HT-29 (cell line): ENCODE data around the gene CASQ2. TPM values are rescaled to one million over a fixed set of nuclear protein-coding genes. Genes with fewer than 3 reads are reported as not detected.

Experiments used
- DNase-seq: peaks from one replicate; pipeline ENCODE4 v3.0.0-alpha.2; 2015; ENCODE audit warnings: low spot score
- total RNA-seq: library from RNA; depleted of rRNA; stranded (reverse); fragments of >200 nt; shearing (Covaris generic); gene quantifications from 2 replicates; pipeline ENCODE4 v1.2.3, GENCODE V29; 2014; rRNA removed

CASQ2 gene
- total RNA-seq, 1 experiment from 2014 or later: not detected

DNA sequence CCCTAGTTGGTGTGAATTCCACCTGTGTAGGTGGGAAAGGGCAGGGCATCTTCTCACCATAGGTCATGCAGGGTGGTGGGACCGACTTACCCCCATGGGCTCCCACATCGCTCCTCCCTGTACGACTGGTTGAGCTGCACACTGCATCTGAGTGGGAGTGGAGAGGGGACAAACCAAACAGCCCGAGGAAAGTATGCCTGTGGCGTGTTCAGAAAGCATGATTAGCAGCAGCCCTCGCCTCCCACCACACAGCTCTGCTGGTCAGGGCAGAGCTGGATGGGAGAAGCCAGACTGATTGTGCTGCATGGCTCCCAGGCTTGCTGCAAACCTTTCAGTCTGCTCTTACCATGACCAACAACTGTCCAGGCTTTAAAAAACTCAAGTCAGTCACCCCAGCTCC lies 102.3 kb downstream of the CASQ2 start:
- no peak for DNase-seq

DNA sequence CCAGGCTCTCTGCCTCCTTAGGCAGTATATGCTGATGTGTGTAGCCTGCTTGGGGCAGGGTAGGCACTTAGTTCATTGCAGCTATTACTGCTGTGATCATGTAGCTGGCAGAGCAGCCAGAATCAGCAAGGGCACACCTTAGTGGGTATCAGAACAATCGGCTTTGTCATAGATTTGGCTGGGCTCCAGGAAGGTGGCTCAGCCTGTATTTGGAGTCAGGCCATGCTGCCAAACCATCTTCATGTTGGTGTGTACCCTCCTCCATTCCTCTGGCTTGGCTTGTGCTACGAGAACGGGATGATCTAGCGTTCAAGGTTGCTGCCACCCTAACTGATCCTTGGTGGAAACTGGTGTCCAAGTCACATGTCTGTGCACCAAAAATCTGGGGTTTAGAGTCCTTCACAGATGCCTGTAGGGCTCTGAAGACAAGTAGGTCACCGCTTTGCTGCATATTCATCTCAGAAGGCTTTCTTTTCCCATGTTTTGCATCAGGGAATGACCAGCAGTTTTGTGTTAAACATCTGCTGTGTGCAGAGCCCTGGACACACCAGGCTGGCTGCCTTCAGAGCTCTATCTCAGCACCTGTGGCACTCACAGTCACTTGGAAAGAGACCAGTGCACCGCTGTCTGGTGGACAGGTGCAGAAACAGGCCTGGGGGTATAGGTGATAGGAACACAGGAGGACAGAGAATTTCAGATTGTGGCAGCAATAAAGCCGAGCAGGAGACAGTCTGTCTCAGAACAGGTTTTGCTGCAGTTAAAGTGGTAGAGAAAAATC lies 103.0 kb downstream of the CASQ2 start:
- peak; percentile 90 for DNase-seq

DNA sequence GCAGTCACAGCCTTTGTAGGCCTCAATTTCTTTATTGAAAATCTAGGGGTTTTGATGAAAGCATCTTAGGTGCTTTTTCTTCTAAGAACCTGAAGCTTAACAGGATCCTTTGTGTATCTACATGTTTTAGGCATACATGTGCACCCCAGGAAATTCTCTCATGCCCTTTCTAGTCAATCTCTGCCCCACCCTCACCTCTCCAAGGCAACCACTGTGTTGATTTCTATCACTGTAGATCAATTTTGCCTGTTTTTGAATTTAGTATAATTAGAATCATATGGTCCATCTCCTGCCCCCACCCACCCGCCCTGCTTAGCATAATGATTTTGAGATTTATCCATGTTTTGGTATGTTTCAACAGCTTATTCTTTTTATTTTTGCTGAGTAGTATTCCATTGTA lies 107.4 kb downstream of the CASQ2 start:
- DNase-seq: no peak

- DNase-seq: no peak
Measured at GRCh38 chr1:115660151-115660550, 108.4 kb downstream of the CASQ2 start.

DNA sequence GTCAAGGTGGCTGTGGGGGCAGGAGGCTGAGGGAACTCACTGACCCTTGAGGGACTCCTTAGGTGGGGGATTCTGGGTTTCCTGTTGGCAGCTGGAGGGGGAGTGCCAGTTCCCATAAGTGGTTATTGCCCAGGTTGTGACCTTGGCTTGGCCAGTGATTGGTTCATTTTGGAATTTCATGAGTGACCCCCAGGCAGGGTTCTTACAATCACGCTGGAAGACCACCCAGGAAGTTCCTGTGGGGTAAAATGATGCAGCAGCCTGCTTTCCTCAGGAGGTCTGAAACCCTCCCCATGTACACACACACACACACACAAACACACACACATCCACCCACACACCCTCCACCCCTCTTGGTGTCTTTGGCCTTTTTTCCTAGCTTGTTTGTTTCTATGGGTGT lies 109.9 kb downstream of the CASQ2 start:
- no peak for DNase-seq

GRCh38 chr1:115656461-115657077 lies 111.9 kb downstream of the CASQ2 start:
- DNase-seq: no peak

DNA sequence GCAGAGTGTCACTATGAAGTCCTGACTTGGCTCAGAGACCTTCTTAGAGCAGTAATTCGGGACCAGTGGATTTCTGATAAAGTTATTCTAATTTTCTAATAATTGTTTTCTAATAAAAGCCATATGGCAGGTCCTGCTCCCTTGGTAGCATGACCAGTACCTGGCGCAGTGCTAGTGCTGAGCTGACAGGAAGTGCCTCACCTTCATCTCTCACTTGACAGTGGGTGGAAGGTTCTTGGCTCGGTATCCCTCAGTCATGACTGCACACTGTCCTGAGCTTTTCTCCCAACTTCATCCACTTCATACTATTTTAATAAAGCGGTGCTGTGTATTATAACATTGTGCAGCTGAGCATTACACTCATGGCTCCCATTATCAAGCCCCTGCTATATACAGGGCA lies 112.6 kb downstream of the CASQ2 start:
- DNase-seq: no peak

DNA sequence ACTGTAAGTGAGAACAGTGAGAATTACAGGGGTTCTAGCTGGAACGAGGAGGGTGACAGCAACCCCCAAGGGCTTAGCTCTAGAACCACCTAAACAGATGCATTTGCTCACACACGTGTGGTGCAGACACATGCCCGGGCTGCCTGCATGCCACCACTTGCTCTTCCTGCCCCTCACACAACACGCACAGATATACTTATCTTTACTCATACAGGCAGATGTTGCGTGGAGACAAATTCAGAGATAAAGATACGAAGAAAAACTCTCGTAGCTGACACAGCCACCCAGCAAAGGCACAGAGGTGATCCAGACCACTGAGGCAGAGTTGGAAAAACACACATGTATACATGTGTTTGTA lies 113.2 kb downstream of the CASQ2 start:
- no peak for DNase-seq

DNA sequence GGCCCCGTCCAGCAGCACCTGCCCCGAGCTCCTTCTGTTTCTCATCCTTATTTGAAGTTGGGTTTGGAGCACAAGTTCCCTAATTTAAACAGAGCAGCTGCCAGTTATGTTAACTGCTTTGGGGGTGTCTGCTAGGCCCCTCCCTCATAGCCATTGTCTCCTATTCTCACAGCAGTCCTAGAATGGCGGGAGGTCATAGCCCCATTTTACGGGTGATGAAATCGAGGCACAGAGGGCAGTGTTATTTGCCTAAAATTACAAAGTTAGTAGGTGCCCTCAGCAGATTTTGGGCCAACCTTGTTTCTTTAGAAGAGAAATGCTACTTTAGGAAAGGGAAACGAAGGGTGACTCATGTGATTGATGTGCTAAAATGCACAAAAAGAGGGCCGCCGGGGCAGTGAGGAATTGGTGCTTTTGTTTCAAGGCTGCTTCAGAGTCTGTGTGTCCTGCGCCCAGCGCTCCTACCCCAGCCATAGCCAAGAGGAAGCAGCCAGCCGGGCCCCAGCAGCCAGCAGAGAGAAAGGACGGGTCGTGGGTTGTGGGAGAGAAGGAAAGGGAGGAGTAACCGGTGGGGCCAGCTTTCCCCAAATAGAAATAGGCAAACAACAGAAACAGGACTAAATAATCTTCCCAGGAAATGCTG lies 113.7 kb downstream of the CASQ2 start:
- DNase-seq: no peak

DNA sequence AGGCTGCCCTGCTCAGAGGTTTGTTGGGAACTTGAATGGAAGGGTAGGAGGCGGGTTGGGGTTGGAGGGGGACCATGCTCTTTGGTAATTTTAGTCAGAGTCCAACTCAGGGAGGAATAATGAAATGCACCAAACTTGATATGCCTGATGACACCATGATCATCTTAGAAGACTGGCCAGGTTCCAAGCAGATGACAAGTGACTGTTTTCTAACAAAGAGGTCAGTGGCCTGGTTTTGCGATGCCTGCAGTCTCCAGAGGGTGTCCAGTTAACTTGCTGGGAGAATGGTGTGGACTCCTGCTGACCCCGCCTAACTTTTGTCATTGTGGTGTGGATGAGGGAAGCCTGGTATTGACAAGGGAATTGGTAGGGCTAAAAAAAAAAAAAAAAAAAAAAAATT lies 114.4 kb downstream of the CASQ2 start:
- no peak for DNase-seq

- DNase-seq: no peak
Measured at GRCh38 chr1:115652236-115652788, 116.2 kb downstream of the CASQ2 start.

- DNase-seq: no peak
Measured at GRCh38 chr1:115651391-115651790, 117.1 kb downstream of the CASQ2 start.

DNA sequence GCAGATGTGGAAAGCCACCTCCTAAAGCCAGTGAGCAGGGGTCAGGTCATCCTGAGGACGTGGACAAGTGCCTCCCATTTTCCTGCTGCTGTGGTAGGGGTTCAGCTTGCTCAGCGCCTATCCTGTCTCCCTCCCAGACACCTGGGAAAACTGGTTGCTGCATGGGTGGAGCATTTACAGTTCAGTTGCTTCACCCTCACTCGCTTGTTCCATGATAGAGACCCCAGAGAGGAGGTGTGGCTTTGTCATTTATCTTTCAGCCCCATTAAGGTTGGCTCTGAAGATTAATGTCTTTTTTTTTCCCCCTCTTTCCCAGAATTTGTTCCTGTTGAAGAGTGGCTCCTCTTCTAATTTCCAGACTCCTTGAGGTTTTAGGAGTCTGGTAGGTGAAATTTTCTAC lies 117.6 kb downstream of the CASQ2 start:
- DNase-seq: peak; percentile 60

Other genes with a start within 250 kb of the CASQ2 start
- gene VANGL1, start 126.7 kb downstream of the CASQ2 start, total RNA-seq: 26.6 and 27.6 TPM in 2 replicates
- not detected in 2 replicates for gene NHLH2, start 72.4 kb upstream of the CASQ2 start, total RNA-seq
- 0.08 TPM in 1 of 2 replicates, not detected in the other for gene SLC22A15, start 207.8 kb upstream of the CASQ2 start, total RNA-seq